Measurements from ENCODE around the gene GABRG3. TPM values are rescaled to one million over a fixed set of nuclear protein-coding genes. Genes with fewer than 3 reads are reported as not detected.
"Not testable (repeated sequence)": the region's sequence is repeated elsewhere in the genome, so short reads cannot be mapped to it uniquely, and the experiment has no call there.

GABRG3 gene
- total and polyA plus RNA-seq, 2 donors from 2014 or later = not detected

DNA sequence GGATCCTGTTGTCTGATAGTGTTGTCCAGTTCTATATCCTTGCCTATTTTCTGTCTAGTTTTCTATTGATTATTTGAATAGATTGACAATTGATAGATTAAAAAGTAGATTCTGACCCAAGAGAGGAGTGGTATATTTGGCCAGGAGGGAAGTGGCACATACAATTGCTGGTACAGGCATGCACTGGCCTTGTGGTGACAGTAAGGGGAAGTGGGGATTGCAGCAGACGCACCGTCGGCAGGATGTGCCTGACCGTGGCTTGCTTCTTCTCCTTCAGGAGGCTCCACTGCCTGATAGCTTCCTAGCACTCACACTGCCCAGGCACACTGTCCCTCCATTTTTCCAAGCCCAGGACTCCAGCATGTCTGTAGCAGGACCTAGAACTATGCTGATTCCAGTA lies 10.5 kb downstream of the GABRG3 start:
- Histone ChIP-seq H3K4me1 (ENCODE audit: control insufficient read depth in 2 of 3, insufficient read depth in 2 of 3, low read depth in 1 of 3, low read length in 3 of 3) (no peaks in the 10 kb centered on the region), H3K27me3 (ENCODE audit: control insufficient read depth, insufficient read depth, low read length) (no peaks in the 10 kb centered on the region), H3K9me3 (ENCODE audit: control insufficient read depth in 2 of 3, insufficient read depth in 1 of 3, low read length in 3 of 3) (no peaks in the 10 kb centered on the region), H3K9ac (ENCODE audit: low read length in 3 of 3) (no peak overlapping the region), H3K4me3 (ENCODE audit: low read length in 3 of 3) (no peak overlapping the region), H3K27ac (ENCODE audit: low read depth in 2 of 2, low read length in 2 of 2) (no peak overlapping the region), H3K36me3 (ENCODE audit: control insufficient read depth in 2 of 3, insufficient read depth in 3 of 3, low read length in 3 of 3) (no peaks in the 10 kb centered on the region)
- DNase-seq = no peak
- no peak for FAIRE-seq
- TF ChIP-seq, protein P1, sequence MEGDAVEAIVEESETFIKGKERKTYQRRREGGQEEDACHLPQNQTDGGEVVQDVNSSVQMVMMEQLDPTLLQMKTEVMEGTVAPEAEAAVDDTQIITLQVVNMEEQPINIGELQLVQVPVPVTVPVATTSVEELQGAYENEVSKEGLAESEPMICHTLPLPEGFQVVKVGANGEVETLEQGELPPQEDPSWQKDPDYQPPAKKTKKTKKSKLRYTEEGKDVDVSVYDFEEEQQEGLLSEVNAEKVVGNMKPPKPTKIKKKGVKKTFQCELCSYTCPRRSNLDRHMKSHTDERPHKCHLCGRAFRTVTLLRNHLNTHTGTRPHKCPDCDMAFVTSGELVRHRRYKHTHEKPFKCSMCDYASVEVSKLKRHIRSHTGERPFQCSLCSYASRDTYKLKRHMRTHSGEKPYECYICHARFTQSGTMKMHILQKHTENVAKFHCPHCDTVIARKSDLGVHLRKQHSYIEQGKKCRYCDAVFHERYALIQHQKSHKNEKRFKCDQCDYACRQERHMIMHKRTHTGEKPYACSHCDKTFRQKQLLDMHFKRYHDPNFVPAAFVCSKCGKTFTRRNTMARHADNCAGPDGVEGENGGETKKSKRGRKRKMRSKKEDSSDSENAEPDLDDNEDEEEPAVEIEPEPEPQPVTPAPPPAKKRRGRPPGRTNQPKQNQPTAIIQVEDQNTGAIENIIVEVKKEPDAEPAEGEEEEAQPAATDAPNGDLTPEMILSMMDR (IDR thresholded peaks at IDR 0.05; ENCODE audit: borderline replicate concordance, extremely low read depth, insufficient read depth) = no peak
- intact Hi-C loops (cut with DNase I) = no loop called here

DNA sequence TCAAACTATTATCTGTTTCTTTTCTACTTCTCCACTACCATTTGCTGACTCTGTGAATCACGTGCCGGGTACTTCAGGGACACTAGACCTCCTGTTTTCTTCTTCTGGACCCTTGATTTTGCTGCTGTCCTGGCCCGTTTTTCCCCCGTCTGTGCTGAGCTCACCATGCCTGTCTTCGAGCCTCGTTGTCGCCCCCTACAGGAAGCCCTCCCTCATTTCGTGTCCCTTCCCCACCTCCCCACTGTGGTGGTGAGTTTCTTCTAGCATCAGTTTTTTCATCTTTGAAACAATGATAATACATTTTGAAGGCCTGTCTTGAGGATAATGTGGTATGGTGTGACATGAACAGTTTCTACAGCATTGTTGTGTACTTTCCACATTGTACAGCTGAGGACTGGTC lies 12.8 kb downstream of the GABRG3 start:
- TF ChIP-seq, protein P1 (IDR thresholded peaks at IDR 0.05; ENCODE audit: borderline replicate concordance, extremely low read depth, insufficient read depth) = no peak
- H3K9ac ChIP-seq (ENCODE audit: low read length in 3 of 3) = no peak overlapping the region
- H3K27me3 ChIP-seq (ENCODE audit: control insufficient read depth, insufficient read depth, low read length) = no peaks in the 10 kb centered on the region
- FAIRE-seq = no peak
- intact Hi-C loops (cut with DNase I) = no loop called here
- H3K27ac ChIP-seq (ENCODE audit: low read depth in 2 of 2, low read length in 2 of 2) = no peak overlapping the region
- no peaks in the 10 kb centered on the region for H3K9me3 ChIP-seq (ENCODE audit: control insufficient read depth in 2 of 3, insufficient read depth in 1 of 3, low read length in 3 of 3)
- no peaks in the 10 kb centered on the region for H3K36me3 ChIP-seq (ENCODE audit: control insufficient read depth in 2 of 3, insufficient read depth in 3 of 3, low read length in 3 of 3)
- no peak for DNase-seq
- no peaks in the 10 kb centered on the region for H3K4me1 ChIP-seq (ENCODE audit: control insufficient read depth in 2 of 3, insufficient read depth in 2 of 3, low read depth in 1 of 3, low read length in 3 of 3)
- H3K4me3 ChIP-seq (ENCODE audit: low read length in 3 of 3) = no peak overlapping the region

DNA sequence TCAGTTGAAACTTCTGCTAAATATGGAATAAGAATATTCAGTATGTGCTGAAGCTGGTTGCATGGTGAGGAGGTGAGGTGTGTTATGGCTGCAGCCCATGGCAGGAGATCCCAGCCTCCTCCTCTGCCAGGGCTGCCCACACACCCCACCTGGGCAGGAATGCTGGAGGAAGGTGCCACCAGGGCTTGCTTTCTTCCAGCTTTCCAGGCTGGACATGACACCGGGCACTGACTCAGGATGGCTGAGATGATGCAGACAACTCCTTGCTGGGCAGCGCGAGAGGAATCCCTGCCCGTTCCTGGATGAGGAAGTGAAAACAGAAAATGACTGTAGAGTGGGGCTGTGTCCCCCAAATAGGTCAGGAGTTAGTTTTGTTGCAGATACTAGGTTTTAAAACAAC lies 14.1 kb downstream of the GABRG3 start:
- no peaks in the 10 kb centered on the region for H3K9me3 ChIP-seq (ENCODE audit: control insufficient read depth in 2 of 3, insufficient read depth in 1 of 3, low read length in 3 of 3)
- FAIRE-seq (no peak), DNase-seq (no peak)
- TF ChIP-seq, protein P1 (IDR thresholded peaks at IDR 0.05; ENCODE audit: borderline replicate concordance, extremely low read depth, insufficient read depth) = no peak
- no peak overlapping the region for H3K27ac ChIP-seq (ENCODE audit: low read depth in 2 of 2, low read length in 2 of 2)
- intact Hi-C loops (cut with DNase I) = no loop called here
- H3K36me3 ChIP-seq (ENCODE audit: control insufficient read depth in 2 of 3, insufficient read depth in 3 of 3, low read length in 3 of 3) = no peaks in the 10 kb centered on the region
- H3K9ac ChIP-seq (ENCODE audit: low read length in 3 of 3) = no peak overlapping the region
- H3K4me1 ChIP-seq (ENCODE audit: control insufficient read depth in 2 of 3, insufficient read depth in 2 of 3, low read depth in 1 of 3, low read length in 3 of 3) = no peaks in the 10 kb centered on the region
- H3K4me3 ChIP-seq (ENCODE audit: low read length in 3 of 3) = no peak overlapping the region
- no peaks in the 10 kb centered on the region for H3K27me3 ChIP-seq (ENCODE audit: control insufficient read depth, insufficient read depth, low read length)

DNA sequence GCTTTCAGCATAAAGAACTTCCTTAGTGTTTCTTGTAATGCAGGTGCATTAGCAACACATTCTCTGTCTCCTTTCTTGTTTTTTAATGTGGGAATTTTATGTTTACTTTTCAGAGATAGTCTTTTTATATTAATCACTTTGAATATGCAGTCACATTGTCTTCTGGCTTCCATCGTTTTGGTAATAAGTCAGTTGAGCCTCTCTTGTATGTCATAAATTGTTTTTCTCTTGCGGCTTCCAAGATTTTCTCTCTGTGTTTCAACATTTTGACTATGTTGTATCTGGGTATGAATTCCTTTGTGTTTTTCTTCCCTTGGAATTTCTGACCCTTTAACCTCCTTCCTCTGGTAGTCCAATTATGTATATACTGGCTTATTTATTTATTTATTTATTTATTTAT lies 25.3 kb downstream of the GABRG3 start:
- Histone ChIP-seq H3K27ac (ENCODE audit: low read depth in 2 of 2, low read length in 2 of 2) (no peak overlapping the region), H3K36me3 (ENCODE audit: control insufficient read depth in 2 of 3, insufficient read depth in 3 of 3, low read length in 3 of 3) (no peaks in the 10 kb centered on the region), H3K9me3 (ENCODE audit: control insufficient read depth in 2 of 3, insufficient read depth in 1 of 3, low read length in 3 of 3) (no peaks in the 10 kb centered on the region), H3K4me1 (ENCODE audit: control insufficient read depth in 2 of 3, insufficient read depth in 2 of 3, low read depth in 1 of 3, low read length in 3 of 3) (no peaks in the 10 kb centered on the region), H3K9ac (ENCODE audit: low read length in 3 of 3) (no peak overlapping the region), H3K27me3 (ENCODE audit: control insufficient read depth, insufficient read depth, low read length) (no peaks in the 10 kb centered on the region), H3K4me3 (ENCODE audit: low read length in 3 of 3) (no peak overlapping the region)
- no peak for FAIRE-seq
- no peak for DNase-seq
- TF ChIP-seq, protein P1 (IDR thresholded peaks at IDR 0.05; ENCODE audit: borderline replicate concordance, extremely low read depth, insufficient read depth) = no peak
- intact Hi-C loops (cut with DNase I) = no loop called here

DNA sequence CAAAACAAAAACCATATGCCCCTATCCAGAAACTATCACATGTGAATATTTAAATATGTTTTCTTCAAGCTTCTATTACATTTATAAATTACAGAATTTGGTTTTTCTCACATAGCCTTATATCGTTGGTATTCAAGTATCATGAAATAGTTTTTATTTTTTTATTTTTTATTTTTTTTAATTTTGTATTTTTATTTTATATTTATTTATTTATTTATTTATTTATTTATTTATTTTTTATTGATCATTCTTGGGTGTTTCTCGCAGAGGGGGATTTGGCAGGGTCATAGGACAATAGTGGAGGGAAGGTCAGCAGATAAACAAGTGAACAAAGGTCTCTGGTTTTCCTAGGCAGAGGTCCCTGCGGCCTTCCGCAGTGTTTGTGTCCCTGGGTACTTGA lies 32.0 kb downstream of the GABRG3 start:
- H3K9ac ChIP-seq (ENCODE audit: low read length in 3 of 3); intact Hi-C loops (cut with DNase I); H3K27me3 ChIP-seq (ENCODE audit: control insufficient read depth, insufficient read depth, low read length); H3K36me3 ChIP-seq (ENCODE audit: control insufficient read depth in 2 of 3, insufficient read depth in 3 of 3, low read length in 3 of 3); H3K9me3 ChIP-seq (ENCODE audit: control insufficient read depth in 2 of 3, insufficient read depth in 1 of 3, low read length in 3 of 3); H3K4me1 ChIP-seq (ENCODE audit: control insufficient read depth in 2 of 3, insufficient read depth in 2 of 3, low read depth in 1 of 3, low read length in 3 of 3); H3K4me3 ChIP-seq (ENCODE audit: low read length in 3 of 3); H3K27ac ChIP-seq (ENCODE audit: low read depth in 2 of 2, low read length in 2 of 2); FAIRE-seq; DNase-seq: not testable (repeated sequence)

DNA sequence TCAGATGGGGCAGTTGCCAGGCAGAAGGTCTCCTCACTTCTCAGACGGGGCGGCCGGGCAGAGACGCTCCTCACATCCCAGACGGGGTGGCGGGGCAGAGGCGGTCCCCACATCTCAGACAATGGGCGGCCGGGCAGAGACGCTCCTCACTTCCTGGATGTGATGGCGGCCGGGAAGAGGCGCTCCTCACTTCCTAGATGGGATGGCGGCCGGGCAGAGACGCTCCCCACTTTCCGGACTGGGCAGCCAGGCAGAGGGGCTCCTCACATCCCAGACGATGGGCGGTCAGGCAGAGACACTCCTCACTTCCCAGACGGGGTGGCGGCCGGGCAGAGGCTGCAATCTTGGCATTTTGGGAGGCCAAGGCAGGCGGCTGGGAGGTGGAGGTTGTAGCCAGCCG lies 33.2 kb downstream of the GABRG3 start:
- FAIRE-seq; H3K36me3 ChIP-seq (ENCODE audit: control insufficient read depth in 2 of 3, insufficient read depth in 3 of 3, low read length in 3 of 3); H3K4me3 ChIP-seq (ENCODE audit: low read length in 3 of 3); H3K27ac ChIP-seq (ENCODE audit: low read depth in 2 of 2, low read length in 2 of 2); DNase-seq; H3K27me3 ChIP-seq (ENCODE audit: control insufficient read depth, insufficient read depth, low read length); H3K9me3 ChIP-seq (ENCODE audit: control insufficient read depth in 2 of 3, insufficient read depth in 1 of 3, low read length in 3 of 3); H3K4me1 ChIP-seq (ENCODE audit: control insufficient read depth in 2 of 3, insufficient read depth in 2 of 3, low read depth in 1 of 3, low read length in 3 of 3); H3K9ac ChIP-seq (ENCODE audit: low read length in 3 of 3); intact Hi-C loops (cut with DNase I): not testable (repeated sequence)
